Activated CD4-positive, alpha-beta T cell treated with anti-CD3 and anti-CD28 coated beads, Interleukin-2, amount 50 U/mL, for 1 hour (primary cell): ENCODE measurements around the gene TGFBR1.

Experiments
- DNase-seq: peaks from one replicate; pipeline ENCODE4 v3.0.0-alpha.2; 2020

The TGFBR1 gene

DNA sequence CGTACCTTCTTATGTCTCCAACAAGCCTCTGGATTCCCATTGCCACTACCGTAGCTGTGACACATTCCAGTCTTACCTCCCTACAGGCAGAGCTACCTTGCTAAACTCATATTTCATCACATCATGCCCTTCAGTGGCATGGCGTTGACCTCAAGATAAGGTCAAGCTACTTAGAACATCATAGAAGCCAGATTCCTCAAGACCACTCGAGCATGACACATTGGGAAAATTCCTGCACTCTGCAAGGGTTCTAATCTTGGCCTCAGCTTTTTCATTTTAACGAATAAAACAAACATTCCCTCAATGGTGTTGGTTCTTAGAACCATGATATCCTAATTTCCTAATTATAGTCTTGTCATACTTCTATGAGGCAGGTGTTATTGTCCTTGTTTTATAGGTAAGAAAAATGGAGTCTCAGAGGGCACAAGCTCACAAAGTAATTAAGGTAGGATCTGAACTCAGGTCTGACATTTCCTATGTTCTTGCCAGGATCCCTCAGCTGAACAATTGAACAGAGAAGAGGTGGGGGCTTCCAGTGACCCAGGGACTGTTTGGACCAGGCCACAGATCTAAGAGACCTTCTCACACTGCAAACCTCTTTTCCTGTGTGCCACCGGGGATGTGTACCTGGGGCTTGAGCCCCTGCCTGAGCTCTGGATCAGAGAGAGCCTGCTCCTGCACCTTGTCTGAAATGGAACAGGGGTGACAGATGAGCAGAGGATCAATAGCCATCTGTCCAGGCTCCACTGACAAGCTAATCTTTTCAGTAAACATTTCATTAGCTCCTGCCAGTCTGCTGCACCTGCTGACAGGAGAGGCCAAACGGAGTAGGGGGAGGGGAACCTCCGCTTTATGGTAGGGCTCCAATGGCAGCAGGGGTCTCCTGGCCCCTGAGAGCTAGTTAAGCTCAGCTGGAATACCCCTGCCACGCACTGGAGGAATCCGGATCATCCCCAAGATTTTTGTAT lies 67.5 kb downstream of the TGFBR1 start:
- DNase-seq, result no peak

DNA sequence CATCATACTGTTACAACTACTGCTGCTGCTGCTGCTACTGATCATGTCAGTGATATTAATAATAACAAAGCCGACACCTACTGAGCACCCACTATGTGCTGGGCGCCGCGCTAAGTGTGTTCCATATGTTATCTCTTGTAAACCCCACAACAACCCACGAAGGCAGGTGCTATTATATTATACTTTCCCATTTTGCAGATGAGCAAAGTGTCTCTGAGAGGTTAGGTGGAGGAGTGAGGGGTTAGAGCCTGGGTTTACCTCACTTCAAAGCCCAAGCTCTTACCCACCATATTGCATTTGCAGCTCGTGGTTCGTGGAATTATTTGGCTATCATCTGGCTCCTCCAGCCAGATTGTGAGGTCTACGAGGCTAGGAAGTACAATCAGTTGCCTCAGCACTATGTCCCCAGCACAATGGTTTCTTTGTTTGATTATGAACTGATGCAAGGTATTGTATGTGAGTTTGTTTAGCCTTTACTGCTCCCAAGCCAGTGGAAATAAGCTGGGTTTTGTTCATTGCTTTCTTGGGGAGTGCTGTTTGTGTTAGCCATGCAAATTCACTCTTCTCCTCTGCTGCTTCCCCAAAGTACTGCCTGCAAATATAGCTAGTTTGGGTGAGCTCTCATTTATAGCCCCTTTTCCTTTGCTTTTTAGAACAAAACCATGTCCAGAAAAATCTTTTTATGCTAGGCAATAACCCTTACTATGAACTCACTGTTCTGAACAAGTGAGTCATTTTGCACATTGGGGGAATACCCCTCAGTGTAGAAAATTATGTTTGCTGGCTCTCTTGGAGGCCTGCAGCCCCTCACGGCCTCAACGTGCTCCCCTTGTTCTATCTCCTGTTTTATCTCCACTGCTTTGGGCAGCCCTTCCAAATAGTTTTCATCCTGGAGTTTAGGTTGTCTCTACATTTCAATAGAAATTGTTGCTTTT lies 68.9 kb downstream of the TGFBR1 start:
- DNase-seq, result no peak

- no peak for DNase-seq
Measured at GRCh38 chr9:99176527-99177013, 71.7 kb downstream of the TGFBR1 start.

GRCh38 chr9:99177576-99178366 lies 72.9 kb downstream of the TGFBR1 start:
- DNase-seq, result no peak

DNA sequence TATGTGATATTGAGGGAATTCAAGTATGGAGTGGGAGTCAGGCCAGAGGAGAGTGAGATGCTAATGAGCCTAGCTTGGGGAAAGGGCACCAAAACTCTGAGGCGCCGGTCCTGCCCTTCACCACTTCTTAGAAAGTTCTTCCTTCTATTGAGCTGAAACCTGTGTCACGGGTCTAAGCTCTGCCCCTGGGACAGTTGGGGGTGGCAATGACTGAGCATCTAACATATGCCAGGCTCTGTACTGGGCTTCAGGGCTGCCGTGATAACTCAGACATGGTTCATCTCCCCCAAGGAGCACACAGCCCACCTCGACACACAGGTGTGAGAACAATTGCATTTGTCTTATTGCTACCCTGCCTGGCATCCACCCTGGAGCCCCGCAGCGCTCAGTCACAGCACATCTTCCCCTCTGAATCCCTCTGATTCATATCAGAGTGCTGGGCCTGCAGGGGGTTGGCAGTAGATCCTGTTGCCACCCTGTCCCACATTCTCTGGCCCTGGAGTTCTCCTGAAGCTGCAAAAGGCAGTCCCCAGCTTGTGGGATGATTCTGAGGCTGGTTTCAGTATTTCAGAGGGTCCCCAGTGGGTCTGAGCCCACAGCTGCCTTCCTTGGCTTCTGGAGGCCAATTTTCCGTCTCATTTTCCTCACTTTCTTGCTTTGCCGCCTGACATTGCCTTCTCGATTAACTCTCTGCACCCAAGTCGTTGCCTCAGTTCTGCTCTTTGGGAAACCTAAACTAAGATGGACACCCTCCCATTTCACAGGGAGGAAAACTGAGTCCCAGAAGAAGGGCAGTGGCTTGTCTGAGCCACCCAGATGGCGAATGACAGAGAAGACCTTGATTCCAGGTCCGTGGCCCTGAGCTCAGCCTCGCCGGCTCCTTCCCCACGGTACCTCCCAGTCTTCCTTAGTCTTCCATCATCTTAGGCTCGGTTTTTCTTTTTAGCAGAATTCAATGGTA lies 74.3 kb downstream of the TGFBR1 start:
- DNase-seq, result no peak

DNA sequence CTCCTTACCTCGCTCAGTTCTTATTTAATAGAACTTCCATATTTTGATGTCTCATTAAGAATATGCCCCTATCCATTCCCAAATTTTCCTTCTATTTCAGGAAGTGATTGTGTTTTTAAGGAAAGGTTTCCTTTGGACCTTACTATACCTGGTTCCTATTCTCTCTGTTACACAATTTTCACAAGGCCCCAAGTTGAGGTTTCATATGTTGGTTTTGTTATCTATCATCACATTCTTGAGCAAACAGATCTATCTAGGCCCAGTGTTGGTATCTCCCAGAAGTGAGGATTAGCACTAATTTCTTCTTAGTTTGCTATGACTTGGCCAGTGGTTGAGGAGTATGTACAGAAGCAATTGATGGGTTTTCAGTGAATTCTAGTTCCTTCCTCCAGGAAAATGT lies 75.3 kb downstream of the TGFBR1 start:
- DNase-seq, result no peak

DNA sequence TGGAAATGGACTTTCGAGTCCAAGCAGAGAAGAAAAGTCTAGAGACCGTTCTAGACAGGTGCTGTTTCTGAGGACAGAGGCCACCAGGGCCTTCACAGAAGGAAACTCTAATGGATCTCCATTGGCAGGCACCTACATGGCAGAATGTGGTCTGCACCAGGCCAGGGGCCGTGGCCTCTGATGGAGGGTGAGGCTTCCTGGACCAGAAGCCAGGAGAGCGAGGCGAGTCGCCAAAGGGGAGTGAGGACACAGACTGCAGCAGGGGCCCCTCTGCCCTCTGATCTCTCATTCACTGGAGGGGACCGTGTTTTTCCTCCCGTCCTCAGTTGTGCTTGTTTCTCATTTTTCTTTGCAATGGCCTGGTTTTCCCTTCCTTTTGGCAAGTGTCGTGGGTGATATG lies 75.7 kb downstream of the TGFBR1 start:
- no peak for DNase-seq

GRCh38 chr9:99181206-99181605 lies 76.3 kb downstream of the TGFBR1 start:
- no peak for DNase-seq

GRCh38 chr9:99181621-99182020 lies 76.7 kb downstream of the TGFBR1 start:
- no peak for DNase-seq

- DNase-seq, result no peak
Measured at GRCh38 chr9:99182356-99182755, 77.4 kb downstream of the TGFBR1 start.

DNA sequence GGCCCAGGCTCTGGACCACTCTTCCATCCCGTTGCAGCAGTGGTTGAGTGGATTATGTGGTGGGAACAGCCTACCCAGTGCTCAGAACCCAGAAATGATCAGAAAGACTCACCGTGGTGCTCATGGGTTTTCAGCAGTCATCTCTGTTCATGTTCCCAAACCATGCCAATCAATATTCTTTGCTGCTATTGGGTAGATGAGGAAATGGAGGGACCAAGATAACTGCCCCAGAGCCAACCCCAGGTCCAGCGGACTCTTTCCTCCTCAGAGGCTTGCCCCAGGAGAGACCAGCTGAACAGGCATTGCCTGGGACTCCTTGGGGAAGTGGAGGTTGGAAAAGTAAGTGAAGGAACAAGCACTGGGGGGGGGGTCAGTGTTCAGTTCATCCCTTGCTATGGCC lies 78.7 kb downstream of the TGFBR1 start:
- DNase-seq, result no peak

DNA sequence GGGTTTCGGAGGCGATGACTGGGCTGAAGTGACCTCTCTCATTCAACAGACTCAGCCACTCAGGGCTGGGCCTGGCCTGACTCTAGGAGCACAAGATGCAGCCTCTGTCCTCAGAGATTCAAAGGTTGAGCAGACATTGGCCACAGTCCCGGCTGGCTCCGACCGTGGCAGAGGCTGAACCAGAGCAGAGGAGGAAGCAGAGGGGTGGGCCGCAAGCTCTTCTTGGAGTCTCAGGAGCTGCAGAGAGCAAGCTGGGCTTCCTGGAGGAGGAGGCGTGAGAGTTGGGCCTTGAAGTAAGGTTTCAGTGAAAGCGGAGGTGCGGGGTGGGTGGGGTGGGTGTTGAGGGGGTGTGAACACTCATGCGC lies 79.2 kb downstream of the TGFBR1 start:
- no peak for DNase-seq

- DNase-seq, result peak; percentile 69
Measured at GRCh38 chr9:99184475-99185347, 79.8 kb downstream of the TGFBR1 start.

DNA sequence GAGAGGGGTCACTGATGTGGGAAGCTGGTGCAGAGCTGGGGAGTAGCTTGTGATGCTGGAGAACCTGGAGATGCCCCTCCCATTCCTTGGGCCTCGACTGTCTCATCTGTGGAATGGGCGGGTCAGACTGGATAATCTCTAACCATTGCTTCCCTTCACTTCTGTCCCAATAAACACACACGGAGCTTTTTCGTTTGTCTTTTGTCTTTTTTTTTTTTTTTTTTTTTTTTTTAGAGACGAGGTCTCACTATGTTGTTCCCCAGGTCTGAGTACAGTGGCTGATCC lies 80.4 kb downstream of the TGFBR1 start:
- no peak for DNase-seq

- DNase-seq, result no peak
Measured at GRCh38 chr9:99185934-99186333, 81.0 kb downstream of the TGFBR1 start.

DNA sequence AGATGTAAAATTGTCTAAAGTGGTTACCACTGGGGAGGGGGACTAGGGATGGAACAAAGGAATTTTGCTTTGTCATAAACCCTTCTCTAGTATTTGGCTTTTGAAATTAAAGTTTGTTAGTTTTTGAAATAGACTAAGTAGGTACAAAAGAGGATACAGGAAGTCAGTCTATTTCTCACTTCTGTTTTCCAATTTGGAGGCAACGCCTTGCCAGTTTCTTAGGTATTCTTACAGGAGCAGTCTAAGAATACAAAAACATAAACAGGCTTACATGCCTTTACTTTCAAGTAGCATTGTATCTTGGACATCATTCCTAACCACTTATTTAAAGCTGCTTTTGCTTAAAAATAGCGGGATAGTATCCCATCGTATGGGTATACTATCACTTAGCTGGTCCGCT lies 82.4 kb downstream of the TGFBR1 start:
- DNase-seq, result no peak

- no peak for DNase-seq
Measured at GRCh38 chr9:99189186-99189585, 84.3 kb downstream of the TGFBR1 start.

DNA sequence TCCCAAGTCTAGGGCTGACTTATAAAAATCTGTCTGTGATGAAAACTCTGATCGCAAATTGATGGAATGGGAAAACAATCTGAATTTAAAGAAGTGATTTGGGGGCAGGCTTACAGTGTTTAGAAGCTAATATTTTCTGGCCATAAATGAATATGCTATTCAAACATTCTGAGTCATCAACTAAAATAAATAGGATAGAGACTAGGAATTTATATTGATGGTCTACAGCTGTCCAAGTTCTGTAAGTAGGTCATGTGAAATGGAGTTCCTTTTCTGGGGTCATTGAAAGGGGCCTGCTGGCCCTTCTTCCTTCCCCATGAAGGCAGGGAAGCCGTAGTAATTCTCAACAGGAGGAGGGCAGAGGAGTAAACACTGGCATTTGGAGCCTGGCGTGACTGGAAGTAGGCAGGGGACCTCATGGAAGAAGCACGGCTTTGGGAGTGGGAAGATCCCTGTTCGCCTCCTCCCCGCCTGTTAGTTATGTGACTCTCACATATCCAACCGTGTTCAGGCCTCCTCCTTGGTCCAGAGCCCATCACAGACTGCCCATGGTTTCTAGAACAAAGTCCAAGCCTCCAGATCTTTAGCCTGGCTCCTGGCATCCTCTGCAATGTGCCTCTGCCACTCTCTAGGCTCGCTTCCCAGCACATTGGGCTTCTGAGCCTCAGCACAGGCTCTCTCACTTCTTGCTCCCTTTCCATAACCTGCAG lies 85.1 kb downstream of the TGFBR1 start:
- no peak for DNase-seq

GRCh38 chr9:99190597-99191283 lies 85.8 kb downstream of the TGFBR1 start:
- DNase-seq, result no peak
